ENCODE measurements around the gene TASP1.

Gene TASP1

GRCh38 chr20:13478366-13478765 is 160.4 kb downstream of the TASP1 start:
- no peak for DNase-seq (ENCODE audit: low spot score)
- TF ChIP-seq CTCF (IDR thresholded peaks at IDR 0.05; ENCODE audit: borderline replicate concordance, control extremely low read depth, extremely low read depth, insufficient read depth, missing control alignments) = no peak
- in situ Hi-C loops (cut with MboI; ENCODE audit: low sequenced_read_pairs, unreplicated experiment) = no loop called here

GRCh38 chr20:13474467-13474866 is 164.3 kb downstream of the TASP1 start:
- TF ChIP-seq CTCF (IDR thresholded peaks at IDR 0.05; ENCODE audit: borderline replicate concordance, control extremely low read depth, extremely low read depth, insufficient read depth, missing control alignments) = no peak
- in situ Hi-C loops (cut with MboI; ENCODE audit: low sequenced_read_pairs, unreplicated experiment) = no loop called here
- no peak for DNase-seq (ENCODE audit: low spot score)

GRCh38 chr20:13469262-13469661 is 169.5 kb downstream of the TASP1 start:
- in situ Hi-C loops (cut with MboI; ENCODE audit: low sequenced_read_pairs, unreplicated experiment) = loop anchor here (10.0 kb wide), 1 partner anchor 306 kb away; no protein-coding TSS in a partner anchor
- no peak for DNase-seq (ENCODE audit: low spot score)
- TF ChIP-seq CTCF (IDR thresholded peaks at IDR 0.05; ENCODE audit: borderline replicate concordance, control extremely low read depth, extremely low read depth, insufficient read depth, missing control alignments) = no peak

GRCh38 chr20:13468166-13468565 is 170.6 kb downstream of the TASP1 start:
- in situ Hi-C loops (cut with MboI; ENCODE audit: low sequenced_read_pairs, unreplicated experiment) = loop anchor here (10.0 kb wide), 1 partner anchor 307 kb away; no protein-coding TSS in a partner anchor
- no peak for DNase-seq (ENCODE audit: low spot score)
- TF ChIP-seq CTCF (IDR thresholded peaks at IDR 0.05; ENCODE audit: borderline replicate concordance, control extremely low read depth, extremely low read depth, insufficient read depth, missing control alignments) = no peak

GRCh38 chr20:13464702-13465101 is 174.0 kb downstream of the TASP1 start:
- no peak for TF ChIP-seq CTCF (IDR thresholded peaks at IDR 0.05; ENCODE audit: borderline replicate concordance, control extremely low read depth, extremely low read depth, insufficient read depth, missing control alignments)
- DNase-seq (ENCODE audit: low spot score) = no peak
- in situ Hi-C loops (cut with MboI; ENCODE audit: low sequenced_read_pairs, unreplicated experiment) = loop anchor here (10.0 kb wide), 1 partner anchor 310 kb away; no protein-coding TSS in a partner anchor

- DNase-seq (ENCODE audit: low spot score) = no peak
- in situ Hi-C loops (cut with MboI; ENCODE audit: low sequenced_read_pairs, unreplicated experiment) = loop anchor here (10.0 kb wide), 1 partner anchor 313 kb away; no protein-coding TSS in a partner anchor
- no peak for TF ChIP-seq CTCF (IDR thresholded peaks at IDR 0.05; ENCODE audit: borderline replicate concordance, control extremely low read depth, extremely low read depth, insufficient read depth, missing control alignments)
Measured at GRCh38 chr20:13461849-13462458, 176.8 kb downstream of the TASP1 start.

Measured in GM13976 (cell line).